ENCODE data around the gene LAMA2.

DNA sequence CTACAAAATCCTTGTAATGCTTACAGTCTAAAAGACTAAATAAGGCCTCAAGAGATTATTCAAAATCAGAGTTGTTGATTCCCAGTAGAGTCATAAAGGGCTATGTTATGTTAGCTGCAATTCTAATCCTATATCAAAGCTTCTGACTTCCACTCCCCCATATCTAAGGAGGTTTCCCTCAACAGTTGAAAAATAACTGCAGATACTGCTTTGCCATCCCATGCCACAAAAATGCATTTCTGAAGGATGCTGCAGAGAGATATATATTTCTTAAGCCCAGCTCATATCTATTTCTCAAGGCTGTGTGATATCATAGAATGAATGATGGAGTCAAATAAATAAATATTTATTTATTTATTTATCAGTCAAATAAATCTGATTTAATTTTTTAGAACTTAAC is 332.3 kb downstream of the LAMA2 start:
- TF ChIP-seq, protein P1, sequence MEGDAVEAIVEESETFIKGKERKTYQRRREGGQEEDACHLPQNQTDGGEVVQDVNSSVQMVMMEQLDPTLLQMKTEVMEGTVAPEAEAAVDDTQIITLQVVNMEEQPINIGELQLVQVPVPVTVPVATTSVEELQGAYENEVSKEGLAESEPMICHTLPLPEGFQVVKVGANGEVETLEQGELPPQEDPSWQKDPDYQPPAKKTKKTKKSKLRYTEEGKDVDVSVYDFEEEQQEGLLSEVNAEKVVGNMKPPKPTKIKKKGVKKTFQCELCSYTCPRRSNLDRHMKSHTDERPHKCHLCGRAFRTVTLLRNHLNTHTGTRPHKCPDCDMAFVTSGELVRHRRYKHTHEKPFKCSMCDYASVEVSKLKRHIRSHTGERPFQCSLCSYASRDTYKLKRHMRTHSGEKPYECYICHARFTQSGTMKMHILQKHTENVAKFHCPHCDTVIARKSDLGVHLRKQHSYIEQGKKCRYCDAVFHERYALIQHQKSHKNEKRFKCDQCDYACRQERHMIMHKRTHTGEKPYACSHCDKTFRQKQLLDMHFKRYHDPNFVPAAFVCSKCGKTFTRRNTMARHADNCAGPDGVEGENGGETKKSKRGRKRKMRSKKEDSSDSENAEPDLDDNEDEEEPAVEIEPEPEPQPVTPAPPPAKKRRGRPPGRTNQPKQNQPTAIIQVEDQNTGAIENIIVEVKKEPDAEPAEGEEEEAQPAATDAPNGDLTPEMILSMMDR (IDR thresholded peaks at IDR 0.05), result no peak
- TF ChIP-seq EP300 (IDR thresholded peaks at IDR 0.05) (no peak), POLR2A (IDR thresholded peaks at IDR 0.05) (no peak), POLR2AphosphoS5 (IDR thresholded peaks at IDR 0.05) (no peak)

All from sigmoid colon (tissue), 4 donors.